ENCODE data around the gene EFL1. TPM values are rescaled to one million over a fixed set of nuclear protein-coding genes. Genes with fewer than 3 reads are reported as not detected.

Gene EFL1
- total RNA-seq, 1 donor from 2014 or later = 19.3 TPM

- no peak for DNase-seq (ENCODE audit: low spot score)
- Mint-ChIP-seq H3K36me3 (ENCODE audit: low read depth, unreplicated experiment) (no peaks in the 10 kb centered on the region), H3K27ac (ENCODE audit: unreplicated experiment) (no peak overlapping the region), H3K4me3 (ENCODE audit: unreplicated experiment) (no peak overlapping the region), H3K4me1 (ENCODE audit: unreplicated experiment) (no peaks in the 10 kb centered on the region), H3K9me3 (ENCODE audit: unreplicated experiment) (no peaks in the 10 kb centered on the region), H3K27me3 (ENCODE audit: unreplicated experiment) (peaks cover 2% of the 10 kb centered on the region)
- no peak for TF ChIP-seq CTCF (IDR thresholded peaks at IDR 0.05; ENCODE audit: unreplicated experiment)
Observed at GRCh38 chr15:82178061-82178460, 84.5 kb downstream of the EFL1 start.

GRCh38 chr15:82177291-82178010 is 85.1 kb downstream of the EFL1 start:
- Mint-ChIP-seq H3K27ac (ENCODE audit: unreplicated experiment) (no peak overlapping the region), H3K4me1 (ENCODE audit: unreplicated experiment) (no peaks in the 10 kb centered on the region), H3K9me3 (ENCODE audit: unreplicated experiment) (no peaks in the 10 kb centered on the region), H3K4me3 (ENCODE audit: unreplicated experiment) (no peak overlapping the region), H3K36me3 (ENCODE audit: low read depth, unreplicated experiment) (no peaks in the 10 kb centered on the region), H3K27me3 (ENCODE audit: unreplicated experiment) (peaks cover 2% of the 10 kb centered on the region)
- no peak for DNase-seq (ENCODE audit: low spot score)
- TF ChIP-seq CTCF (IDR thresholded peaks at IDR 0.05; ENCODE audit: unreplicated experiment) = no peak

- H3K4me1 Mint-ChIP-seq (ENCODE audit: unreplicated experiment) = no peaks in the 10 kb centered on the region
- H3K4me3 Mint-ChIP-seq (ENCODE audit: unreplicated experiment) = no peak overlapping the region
- DNase-seq (ENCODE audit: low spot score) = no peak
- no peak overlapping the region for H3K27ac Mint-ChIP-seq (ENCODE audit: unreplicated experiment)
- peak; percentile 32 for TF ChIP-seq CTCF (IDR thresholded peaks at IDR 0.05; ENCODE audit: unreplicated experiment)
- no peaks in the 10 kb centered on the region for H3K9me3 Mint-ChIP-seq (ENCODE audit: unreplicated experiment)
- no peaks in the 10 kb centered on the region for H3K36me3 Mint-ChIP-seq (ENCODE audit: low read depth, unreplicated experiment)
- peaks cover 2% of the 10 kb centered on the region for H3K27me3 Mint-ChIP-seq (ENCODE audit: unreplicated experiment)
Observed at GRCh38 chr15:82176542-82176941, 86.0 kb downstream of the EFL1 start.

- H3K27ac Mint-ChIP-seq (ENCODE audit: unreplicated experiment) = no peak overlapping the region
- H3K27me3 Mint-ChIP-seq (ENCODE audit: unreplicated experiment) = no peaks in the 10 kb centered on the region
- no peak overlapping the region for H3K4me3 Mint-ChIP-seq (ENCODE audit: unreplicated experiment)
- H3K4me1 Mint-ChIP-seq (ENCODE audit: unreplicated experiment) = no peaks in the 10 kb centered on the region
- no peak for TF ChIP-seq CTCF (IDR thresholded peaks at IDR 0.05; ENCODE audit: unreplicated experiment)
- no peaks in the 10 kb centered on the region for H3K9me3 Mint-ChIP-seq (ENCODE audit: unreplicated experiment)
- DNase-seq (ENCODE audit: low spot score) = no peak
- H3K36me3 Mint-ChIP-seq (ENCODE audit: low read depth, unreplicated experiment) = no peaks in the 10 kb centered on the region
Observed at GRCh38 chr15:82174471-82175235, 87.9 kb downstream of the EFL1 start.

GRCh38 chr15:82173108-82173507 is 89.4 kb downstream of the EFL1 start:
- Mint-ChIP-seq H3K36me3 (ENCODE audit: low read depth, unreplicated experiment) (no peaks in the 10 kb centered on the region), H3K4me1 (ENCODE audit: unreplicated experiment) (no peaks in the 10 kb centered on the region), H3K4me3 (ENCODE audit: unreplicated experiment) (no peak overlapping the region), H3K27ac (ENCODE audit: unreplicated experiment) (no peak overlapping the region), H3K27me3 (ENCODE audit: unreplicated experiment) (no peaks in the 10 kb centered on the region), H3K9me3 (ENCODE audit: unreplicated experiment) (no peaks in the 10 kb centered on the region)
- TF ChIP-seq CTCF (IDR thresholded peaks at IDR 0.05; ENCODE audit: unreplicated experiment) = no peak
- DNase-seq (ENCODE audit: low spot score) = no peak

All from endothelial cell (in vitro differentiated cells).